ENCODE results near the gene CIDEA.

Gene CIDEA

GRCh38 chr18:12302391-12303147 lies 48.4 kb downstream of the CIDEA start:
- no peak for DNase-seq

GRCh38 chr18:12304351-12305210 lies 50.4 kb downstream of the CIDEA start:
- DNase-seq: no peak

GRCh38 chr18:12305211-12305610 lies 51.0 kb downstream of the CIDEA start:
- DNase-seq: no peak

- DNase-seq: no peak
Measured at GRCh38 chr18:12305930-12306629, 51.9 kb downstream of the CIDEA start.

GRCh38 chr18:12306752-12307700 lies 52.9 kb downstream of the CIDEA start:
- DNase-seq: no peak

- no peak for DNase-seq
Measured at GRCh38 chr18:12307701-12308385, 53.7 kb downstream of the CIDEA start, which contains the start of gene TUBB6. Gene TUBB6 (plus strand): TSS chr18:12308241. CDS start chr18:12308293, 52 bp downstream.

- DNase-seq: no peak
Measured at GRCh38 chr18:12308386-12309100, 54.4 kb downstream of the CIDEA start.

GRCh38 chr18:12309683-12310198 lies 55.6 kb downstream of the CIDEA start:
- DNase-seq: no peak

GRCh38 chr18:12310762-12311161 lies 56.6 kb downstream of the CIDEA start:
- no peak for DNase-seq

GRCh38 chr18:12312976-12313375 lies 58.8 kb downstream of the CIDEA start:
- DNase-seq: no peak

GRCh38 chr18:12313530-12314245 lies 59.5 kb downstream of the CIDEA start:
- DNase-seq: no peak

- DNase-seq: no peak
Measured at GRCh38 chr18:12314591-12315305, 60.6 kb downstream of the CIDEA start.

GRCh38 chr18:12315490-12315889 lies 61.3 kb downstream of the CIDEA start:
- DNase-seq: no peak

- DNase-seq: no peak
Measured at GRCh38 chr18:12315911-12316310, 61.8 kb downstream of the CIDEA start.

GRCh38 chr18:12317664-12318333 lies 63.6 kb downstream of the CIDEA start:
- no peak for DNase-seq

- no peak for DNase-seq
Measured at GRCh38 chr18:12318334-12318697, 64.2 kb downstream of the CIDEA start.

GRCh38 chr18:12318857-12319256 lies 64.7 kb downstream of the CIDEA start:
- DNase-seq: no peak

GRCh38 chr18:12321333-12321732 lies 67.2 kb downstream of the CIDEA start:
- DNase-seq: no peak
